Chondrocyte (in vitro differentiated cells): Measurements from ENCODE around the gene RBM33. TPM values are rescaled to one million over a fixed set of nuclear protein-coding genes. Genes with fewer than 3 reads are reported as not detected.

Experiments
- DNase-seq: peaks from one replicate; pipeline ENCODE4 v3.0.0; 2021; ENCODE audit warnings: mixed read lengths, low spot score
- H3K27ac Mint-ChIP-seq: one replicate; pipeline ENCODE4 v1.8.0; 2021; ENCODE audit warnings: mild to moderate bottlenecking, moderate library complexity, mixed read lengths; ENCODE audit not compliant: unreplicated experiment
- H3K27me3 Mint-ChIP-seq: 2 replicates; pipeline ENCODE4 v1.8.0; 2021; ENCODE audit warnings: low read depth, mixed read lengths
- H3K36me3 Mint-ChIP-seq: 2 replicates; pipeline ENCODE4 v1.8.0; 2021; ENCODE audit warnings: low read depth, mixed read lengths
- H3K4me1 Mint-ChIP-seq: 2 replicates; pipeline ENCODE4 v1.8.0; 2021; ENCODE audit warnings: low read depth, mild to moderate bottlenecking, mixed read lengths
- H3K4me3 Mint-ChIP-seq: one replicate; pipeline ENCODE4 v1.8.0; 2021; ENCODE audit warnings: mild to moderate bottlenecking, moderate library complexity, mixed read lengths; ENCODE audit not compliant: unreplicated experiment
- H3K9me3 Mint-ChIP-seq: 2 replicates; pipeline ENCODE4 v1.8.0; 2021; ENCODE audit warnings: low read depth, mixed read lengths
- CTCF ChIP-seq: fragments of 200-600 bp; sonication (generic); IDR thresholded peaks from 2 replicates; pipeline ENCODE4 v1.5.0; 2021; ENCODE audit warnings: antibody characterized with exemption, mild to moderate bottlenecking, moderate library complexity
- total RNA-seq: library from RNA; stranded (reverse); gene quantifications from 3 replicates; pipeline ENCODE4 v1.2.1, GENCODE V29; 2021

RBM33 gene
- total RNA-seq, 1 donor from 2014 or later: 43.8 TPM

DNA sequence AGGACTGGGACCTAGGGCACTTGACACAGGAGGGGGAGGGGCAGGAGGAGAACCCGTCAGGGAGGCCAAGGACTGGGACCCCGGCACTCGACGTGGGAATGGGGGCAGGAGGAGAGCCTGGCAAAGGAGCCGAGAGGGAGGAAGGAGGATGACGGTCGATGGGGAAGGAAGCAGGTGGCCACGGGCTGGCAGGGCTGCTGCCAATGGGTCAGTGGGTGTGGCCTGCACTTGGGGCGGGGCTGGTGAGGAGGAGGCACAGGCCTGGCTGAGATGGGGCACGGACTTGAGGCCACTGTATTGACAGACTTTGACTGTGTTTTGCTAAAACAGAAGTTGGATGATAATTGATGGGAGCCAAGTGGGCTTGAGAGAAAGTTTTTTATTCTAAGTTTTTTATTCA is 68.9 kb downstream of the RBM33 start:
- Mint-ChIP-seq H3K9me3 (no peaks in the 10 kb centered on the region), H3K4me1 (no peaks in the 10 kb centered on the region), H3K36me3 (peaks cover 31% of the 10 kb centered on the region), H3K27me3 (no peaks in the 10 kb centered on the region), H3K4me3 (no peak overlapping the region), H3K27ac (no peak overlapping the region)
- no peak for TF ChIP-seq CTCF
- no peak for DNase-seq

DNA sequence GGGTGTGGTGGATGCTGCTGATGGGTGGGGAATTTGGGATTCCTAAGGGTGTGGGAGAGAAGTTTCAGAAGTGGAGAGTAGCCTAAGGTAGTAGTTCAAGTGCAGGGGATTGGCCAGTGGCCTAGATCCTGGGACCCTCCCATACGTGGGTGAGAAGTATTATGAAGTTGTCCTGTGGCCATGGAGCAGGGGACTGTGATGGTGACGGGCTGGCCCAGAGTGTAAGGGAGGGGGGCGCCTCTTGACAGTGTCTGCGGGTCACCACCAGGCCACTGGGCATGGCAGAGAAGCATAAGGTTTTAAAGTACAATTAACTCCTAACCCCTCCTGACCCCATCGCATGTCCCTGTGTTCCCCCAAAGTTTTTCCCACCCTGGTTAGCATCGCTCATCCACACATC is 70.2 kb downstream of the RBM33 start:
- no peak for TF ChIP-seq CTCF

GRCh38 chr7:155715111-155715805 is 70.8 kb downstream of the RBM33 start:
- no peaks in the 10 kb centered on the region for H3K9me3 Mint-ChIP-seq
- H3K4me3 Mint-ChIP-seq: no peak overlapping the region
- H3K4me1 Mint-ChIP-seq: no peaks in the 10 kb centered on the region
- TF ChIP-seq CTCF: no peak
- no peaks in the 10 kb centered on the region for H3K27me3 Mint-ChIP-seq
- no peak for DNase-seq
- H3K27ac Mint-ChIP-seq: no peak overlapping the region
- H3K36me3 Mint-ChIP-seq: peaks cover 31% of the 10 kb centered on the region

More for the DNA sequence above, 70.2 kb downstream of the RBM33 start:
- no peak for DNase-seq
- no peaks in the 10 kb centered on the region for H3K27me3 Mint-ChIP-seq
- peaks cover 31% of the 10 kb centered on the region for H3K36me3 Mint-ChIP-seq
- H3K27ac Mint-ChIP-seq: no peak overlapping the region
- no peak overlapping the region for H3K4me3 Mint-ChIP-seq
- no peaks in the 10 kb centered on the region for H3K9me3 Mint-ChIP-seq
- no peaks in the 10 kb centered on the region for H3K4me1 Mint-ChIP-seq

DNA sequence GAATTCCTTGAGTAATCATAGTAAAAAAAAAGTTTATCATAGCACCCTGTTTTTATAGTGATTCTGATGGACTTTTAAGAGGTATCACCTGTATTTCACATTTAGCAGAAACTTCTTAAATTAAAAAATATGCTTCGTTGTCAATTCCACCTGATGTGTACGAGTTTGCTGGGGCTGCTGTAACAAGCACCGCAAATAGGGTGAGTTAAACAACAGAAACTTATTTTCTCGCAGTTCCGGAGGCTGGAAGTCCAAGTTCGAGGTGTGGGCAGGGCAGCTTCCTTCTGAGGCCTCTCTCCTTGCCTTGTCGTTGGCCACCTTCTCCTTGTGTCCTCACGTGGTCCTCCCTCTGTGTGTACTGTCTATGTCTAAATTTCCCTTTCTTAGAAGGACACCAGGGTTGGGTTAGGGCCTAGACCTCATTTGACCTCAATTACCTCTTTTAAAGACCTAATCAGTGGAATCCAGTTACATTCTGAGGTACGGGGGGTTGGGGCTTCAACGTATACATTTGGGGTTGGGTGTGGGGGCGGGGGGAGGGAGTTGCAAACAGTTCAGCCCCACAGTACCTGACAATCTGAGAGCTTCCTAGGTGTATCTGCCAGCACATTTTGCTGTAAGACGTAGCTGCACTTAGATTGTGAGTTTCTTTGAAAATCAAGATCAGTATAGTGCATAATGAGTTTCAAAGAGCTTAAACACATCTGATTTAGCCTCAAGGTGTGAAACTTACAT is 72.7 kb downstream of the RBM33 start:
- TF ChIP-seq CTCF: no peak
- no peaks in the 10 kb centered on the region for H3K27me3 Mint-ChIP-seq
- peaks cover 18% of the 10 kb centered on the region for H3K36me3 Mint-ChIP-seq
- no peaks in the 10 kb centered on the region for H3K9me3 Mint-ChIP-seq
- DNase-seq: no peak
- H3K27ac Mint-ChIP-seq: no peak overlapping the region
- H3K4me3 Mint-ChIP-seq: no peak overlapping the region
- H3K4me1 Mint-ChIP-seq: peaks cover 3% of the 10 kb centered on the region

- DNase-seq: no peak
- no peaks in the 10 kb centered on the region for H3K27me3 Mint-ChIP-seq
- H3K36me3 Mint-ChIP-seq: peaks cover 7% of the 10 kb centered on the region
- no peak overlapping the region for H3K27ac Mint-ChIP-seq
- H3K4me3 Mint-ChIP-seq: no peak overlapping the region
- H3K4me1 Mint-ChIP-seq: peaks cover 6% of the 10 kb centered on the region
- no peak for TF ChIP-seq CTCF
- no peaks in the 10 kb centered on the region for H3K9me3 Mint-ChIP-seq
Observed at GRCh38 chr7:155721056-155721455, 76.6 kb downstream of the RBM33 start.
